HEK293 (cell line): ENCODE measurements around the gene PROSER2.

ENCODE experiments used
- CTCF ChIA-PET: fragments of 350-600 bp; formaldehyde crosslinking; extraction: SDS; loops from one replicate; lab custom pipeline; 2021; ENCODE audit warnings: antibody characterized with exemption; lab: Yijun Ruan, JAX
- POLR2A ChIA-PET: fragments of 300-600 bp; formaldehyde crosslinking; extraction: SDS; loops from one replicate; lab custom pipeline; 2020; ENCODE audit warnings: antibody characterized with exemption, inconsistent platforms; lab: Yijun Ruan, JAX
- H3K27ac ChIP-seq: fragments of 200-500 bp; sonication (Bioruptor generic); 2 replicates; pipeline ENCODE4 v1.5.1; 2014; ENCODE audit warnings: low read depth, low read length, control low read depth, inconsistent platforms; ENCODE audit errors: extremely low read depth
- H3K36me3 ChIP-seq, 2 experiments: fragments of 200-500 bp in 1 of 2; sonication (Bioruptor generic) in 1 of 2; 1 replicate in 1 of 2; 2 replicates in 1 of 2; pipeline ENCODE4 v1.5.1; 2014 to 2017; ENCODE audit warnings: inconsistent platforms in 2 of 2, low read length in 2 of 2; ENCODE audit not compliant: control insufficient read depth in 2 of 2, insufficient read depth in 1 of 2
- H3K4me1 ChIP-seq: fragments of 200-500 bp; sonication (Bioruptor generic); 2 replicates; pipeline ENCODE4 v1.5.1; 2014; ENCODE audit warnings: mild to moderate bottlenecking, low read length, inconsistent platforms; ENCODE audit not compliant: control insufficient read depth, insufficient read depth
- H3K4me3 ChIP-seq: 2 replicates; pipeline ENCODE4 v1.5.1; 2011; ENCODE audit warnings: low read depth, mild to moderate bottlenecking, control low read depth, low read length, moderate library complexity
- H3K9me3 ChIP-seq: fragments of 200-500 bp; sonication (Bioruptor generic); 2 replicates; pipeline ENCODE4 v1.5.1; 2014; ENCODE audit warnings: low read depth, low read length, inconsistent platforms; ENCODE audit not compliant: control insufficient read depth, insufficient read depth
- BCL11A ChIP-seq: fragments of 450-650 bp; formaldehyde crosslinking; IDR thresholded peaks from 2 replicates; pipeline ENCODE4 v1.5.1; 2016; ENCODE audit warnings: low read depth, missing biosample characterization, missing genetic modification characterization
- BCL11B ChIP-seq: fragments of 450-650 bp; formaldehyde crosslinking; IDR thresholded peaks from 2 replicates; pipeline ENCODE4 v1.5.1; 2016; ENCODE audit warnings: low read depth, missing biosample characterization, missing genetic modification characterization
- CTCF ChIP-seq: fragments of 450-650 bp; formaldehyde crosslinking; IDR thresholded peaks from 2 replicates; pipeline ENCODE4 v1.5.1; 2016; ENCODE audit warnings: missing biosample characterization, missing genetic modification characterization
- ELK4 ChIP-seq: IDR thresholded peaks from 2 replicates; pipeline ENCODE4 v1.6.1; 2011; ENCODE audit warnings: mild to moderate bottlenecking, low read depth, low read length, borderline replicate concordance
- GFI1B ChIP-seq: fragments of 450-650 bp; formaldehyde crosslinking; IDR thresholded peaks from 2 replicates; pipeline ENCODE4 v1.5.1; 2016; ENCODE audit warnings: missing biosample characterization, missing genetic modification characterization
- KLF8 ChIP-seq: fragments of 450-650 bp; formaldehyde crosslinking; IDR thresholded peaks from 2 replicates; pipeline ENCODE4 v1.5.1; 2016; ENCODE audit warnings: missing biosample characterization, missing genetic modification characterization
- KLF9 ChIP-seq: fragments of 450-650 bp; formaldehyde crosslinking; IDR thresholded peaks from 2 replicates; pipeline ENCODE4 v1.5.1; 2016; ENCODE audit warnings: missing biosample characterization, missing genetic modification characterization, low read depth
- SP3 ChIP-seq: fragments of 450-650 bp; formaldehyde crosslinking; IDR thresholded peaks from 2 replicates; pipeline ENCODE4 v1.5.1; 2016; ENCODE audit warnings: missing biosample characterization, missing genetic modification characterization
- ZBTB6 ChIP-seq: fragments of 450-650 bp; formaldehyde crosslinking; IDR thresholded peaks from 2 replicates; pipeline ENCODE4 v1.5.1; 2017; ENCODE audit warnings: missing biosample characterization, missing genetic modification characterization
- ZNF112 ChIP-seq: fragments of 450-650 bp; formaldehyde crosslinking; IDR thresholded peaks from 2 replicates; pipeline ENCODE4 v1.5.0; 2017; ENCODE audit warnings: missing biosample characterization, missing genetic modification characterization
- ZNF121 ChIP-seq: fragments of 450-650 bp; formaldehyde crosslinking; IDR thresholded peaks from 2 replicates; pipeline ENCODE4 v1.5.1; 2016; ENCODE audit warnings: missing biosample characterization, missing genetic modification characterization
- ZNF138 ChIP-seq: fragments of 450-650 bp; formaldehyde crosslinking; IDR thresholded peaks from 2 replicates; pipeline ENCODE4 v1.5.1; 2016; ENCODE audit warnings: missing biosample characterization, missing genetic modification characterization, borderline replicate concordance
- ZNF16 ChIP-seq: fragments of 450-650 bp; formaldehyde crosslinking; IDR thresholded peaks from 2 replicates; pipeline ENCODE4 v1.5.1; 2016; ENCODE audit warnings: low read depth, missing biosample characterization, missing genetic modification characterization
- ZNF26 ChIP-seq: fragments of 450-650 bp; formaldehyde crosslinking; IDR thresholded peaks from 2 replicates; pipeline ENCODE4 v1.5.1; 2016; ENCODE audit warnings: missing biosample characterization, missing genetic modification characterization
- ZNF391 ChIP-seq: fragments of 450-650 bp; formaldehyde crosslinking; IDR thresholded peaks from 2 replicates; pipeline ENCODE4 v1.5.1; 2016; ENCODE audit warnings: low read depth, missing biosample characterization, missing genetic modification characterization, borderline replicate concordance
- ZNF561 ChIP-seq: fragments of 450-650 bp; IDR thresholded peaks from 2 replicates; pipeline ENCODE4 v1.5.1; 2018; ENCODE audit warnings: missing biosample characterization, missing genetic modification characterization, borderline replicate concordance
- ZNF580 ChIP-seq: fragments of 450-650 bp; formaldehyde crosslinking; IDR thresholded peaks from 2 replicates; pipeline ENCODE4 v1.5.1; 2016; ENCODE audit warnings: missing biosample characterization, missing genetic modification characterization
- ZNF585B ChIP-seq: fragments of 450-650 bp; formaldehyde crosslinking; IDR thresholded peaks from 2 replicates; pipeline ENCODE4 v1.5.1; 2016; ENCODE audit warnings: missing biosample characterization, missing genetic modification characterization
- ZNF596 ChIP-seq: fragments of 450-650 bp; IDR thresholded peaks from 2 replicates; pipeline ENCODE4 v1.5.0; 2018; ENCODE audit warnings: missing biosample characterization, mild to moderate bottlenecking, missing genetic modification characterization, moderate library complexity
- ZNF623 ChIP-seq: fragments of 450-650 bp; formaldehyde crosslinking; IDR thresholded peaks from 2 replicates; pipeline ENCODE4 v1.5.1; 2016; ENCODE audit warnings: missing biosample characterization, missing genetic modification characterization
- ZSCAN18 ChIP-seq: fragments of 450-650 bp; formaldehyde crosslinking; IDR thresholded peaks from 2 replicates; pipeline ENCODE4 v1.5.1; 2016; ENCODE audit warnings: missing biosample characterization, missing genetic modification characterization
- ZXDB ChIP-seq: fragments of 450-650 bp; formaldehyde crosslinking; IDR thresholded peaks from 2 replicates; pipeline ENCODE4 v1.5.1; 2016; ENCODE audit warnings: missing biosample characterization, missing genetic modification characterization

PROSER2 gene

GRCh38 chr10:11813855-11814567 is 9.1 kb upstream of the PROSER2 start:
- no peaks in the 10 kb centered on the region for H3K4me1 ChIP-seq
- H3K27ac ChIP-seq, result no peak overlapping the region
- H3K4me3 ChIP-seq, result no peak overlapping the region
- ChIA-PET POLR2A (no interaction called here), CTCF (interaction anchor here (0.6 to 1.8 kb wide), 3 partner anchors 30 to 172 kb away, joined by 3 to 5 read pairs (median 4); no protein-coding TSS in a partner anchor)
- H3K36me3 ChIP-seq, result no peaks in the 10 kb centered on the region
- H3K9me3 ChIP-seq, result no peaks in the 10 kb centered on the region
- TF ChIP-seq ZNF121 (tag by site-specific recombination) (no peak), ZNF26 (tag by site-specific recombination) (no peak), ZNF585B (tag by site-specific recombination) (no peak)
- TF ChIP-seq, all 188 proteins: peak for 0

- CTCF ChIA-PET, result interaction anchor here (0.7 to 2.6 kb wide), 14 partner anchors 8 to 167 kb away, joined by 3 to 18 read pairs (median 6); no protein-coding TSS in a partner anchor
- Histone ChIP-seq H3K4me1 (0 out of 2 replicates have a peak, but pooled peaks cover under 1% of the 10 kb centered on the region), H3K36me3 (no peaks in the 10 kb centered on the region), H3K9me3 (no peaks in the 10 kb centered on the region), H3K4me3 (no peak overlapping the region), H3K27ac (no peak overlapping the region)
- TF ChIP-seq ELK4 (no peak), ZNF580 (tag by site-specific recombination) (no peak), ZNF112 (tag by site-specific recombination) (no peak), KLF9 (tag by site-specific recombination) (no peak), BCL11A (tag by site-specific recombination) (no peak), ZNF596 (no peak), ZNF391 (tag by site-specific recombination) (no peak), SP3 (tag by site-specific recombination) (no peak)
- POLR2A ChIA-PET, result interaction anchor here (0.7 kb wide), 1 partner anchor 24 kb away, joined by 3 read pairs; no protein-coding TSS in a partner anchor
These were observed 4.1 kb upstream of the PROSER2 start for GRCh38 chr10:11819027-11819426.

GRCh38 chr10:11822026-11822756 is 965 bp upstream of the PROSER2 start:
- POLR2A ChIA-PET, result no interaction called here
- H3K4me1 ChIP-seq, result peaks cover 9% of the 10 kb centered on the region; the same call in 1 of the 2 replicates
- CTCF ChIA-PET, result interaction anchor here (0.7 to 1.5 kb wide), 4 partner anchors 11 to 164 kb away, joined by 3 to 8 read pairs (median 3); no protein-coding TSS in a partner anchor
- H3K27ac ChIP-seq, result no peak overlapping the region
- H3K4me3 ChIP-seq, result no peak overlapping the region
- no peaks in the 10 kb centered on the region for H3K36me3 ChIP-seq
- no peaks in the 10 kb centered on the region for H3K9me3 ChIP-seq
- no peak for TF ChIP-seq ZNF121 (tag by site-specific recombination)
- no peak for TF ChIP-seq ZBTB6 (tag by site-specific recombination)
- no peak for TF ChIP-seq CTCF (tag by site-specific recombination)
- TF ChIP-seq ZNF16 (tag by site-specific recombination), result no peak
- TF ChIP-seq ZNF623 (tag by site-specific recombination), result no peak
- TF ChIP-seq ZXDB (tag by site-specific recombination), result no peak
- no peak for TF ChIP-seq ZNF561 (tag by site-specific recombination)
- TF ChIP-seq BCL11B (tag by site-specific recombination), result no peak
- TF ChIP-seq ZNF138 (tag by site-specific recombination), result no peak
- no peak for TF ChIP-seq KLF8 (tag by site-specific recombination)
- TF ChIP-seq GFI1B (tag by site-specific recombination), result no peak
- no peak for TF ChIP-seq ZSCAN18 (tag by site-specific recombination)
